Right lobe of liver (tissue), 4 donors: ENCODE data around the gene BHLHE41.

ENCODE experiments used
- POLR2A ChIP-seq: fragments of 450-650 bp; IDR thresholded peaks from one replicate; pipeline ENCODE4 v1.6.1; 2017; ENCODE audit warnings: antibody characterized with exemption, mild to moderate bottlenecking
- TF ChIP-seq, protein P1 (sequence below), 4 donors: fragments of 200-600 bp in 3 of 4; fragments of 450-650 bp in 1 of 4; IDR thresholded peaks; one replicate each; pipeline versions ENCODE4 v1.5.1 to v1.8.0; 2016 to 2022; ENCODE audit warnings: antibody characterized with exemption in 4 of 4, mild to moderate bottlenecking in 2 of 4
- donor health status: DM: no; HTN: no; CAD: no.
- donor health status: DM: no; HTN: no; CAD: no.
- donor health status: DM: no; HTN: yes; CAD: no.

DNA sequence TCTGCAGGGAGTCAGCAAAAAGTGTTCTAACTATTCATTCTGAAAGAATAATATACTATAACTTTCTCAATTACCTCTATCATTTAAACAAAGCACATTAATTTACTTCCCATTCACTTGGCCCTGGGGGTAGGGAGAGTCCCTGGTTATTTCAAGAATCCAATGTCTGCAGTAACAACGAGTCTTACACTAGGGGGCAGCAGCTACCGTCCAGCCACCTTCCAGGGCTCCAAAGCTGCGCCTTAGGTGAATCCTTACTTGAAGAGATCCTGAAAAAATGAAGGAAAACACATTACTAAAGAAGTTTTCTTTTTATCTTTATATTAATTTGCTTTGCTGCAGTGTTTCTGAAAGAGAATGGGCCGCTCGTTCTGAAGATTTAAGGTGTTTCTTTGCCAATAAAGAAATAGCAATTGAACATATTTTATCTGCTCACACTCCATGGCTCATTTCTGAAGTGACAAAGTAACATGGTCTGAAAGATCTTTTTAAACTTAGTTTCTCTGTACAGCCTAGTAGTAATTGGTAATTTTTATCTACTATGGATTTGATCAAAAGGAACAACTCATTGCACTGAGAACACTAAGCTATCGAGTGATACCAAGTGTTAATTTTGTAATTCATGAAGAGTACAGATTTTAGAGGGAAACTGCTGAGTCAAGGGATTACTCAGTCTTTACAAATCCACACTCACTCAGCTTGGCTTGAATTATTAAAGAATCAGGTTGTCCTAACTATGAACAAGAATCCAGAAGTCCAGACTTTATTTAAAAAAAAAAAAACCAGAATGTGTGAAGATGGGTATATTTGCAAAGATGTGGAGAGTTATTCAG is 27.6 kb downstream of the BHLHE41 start:
- TF ChIP-seq, protein P1, sequence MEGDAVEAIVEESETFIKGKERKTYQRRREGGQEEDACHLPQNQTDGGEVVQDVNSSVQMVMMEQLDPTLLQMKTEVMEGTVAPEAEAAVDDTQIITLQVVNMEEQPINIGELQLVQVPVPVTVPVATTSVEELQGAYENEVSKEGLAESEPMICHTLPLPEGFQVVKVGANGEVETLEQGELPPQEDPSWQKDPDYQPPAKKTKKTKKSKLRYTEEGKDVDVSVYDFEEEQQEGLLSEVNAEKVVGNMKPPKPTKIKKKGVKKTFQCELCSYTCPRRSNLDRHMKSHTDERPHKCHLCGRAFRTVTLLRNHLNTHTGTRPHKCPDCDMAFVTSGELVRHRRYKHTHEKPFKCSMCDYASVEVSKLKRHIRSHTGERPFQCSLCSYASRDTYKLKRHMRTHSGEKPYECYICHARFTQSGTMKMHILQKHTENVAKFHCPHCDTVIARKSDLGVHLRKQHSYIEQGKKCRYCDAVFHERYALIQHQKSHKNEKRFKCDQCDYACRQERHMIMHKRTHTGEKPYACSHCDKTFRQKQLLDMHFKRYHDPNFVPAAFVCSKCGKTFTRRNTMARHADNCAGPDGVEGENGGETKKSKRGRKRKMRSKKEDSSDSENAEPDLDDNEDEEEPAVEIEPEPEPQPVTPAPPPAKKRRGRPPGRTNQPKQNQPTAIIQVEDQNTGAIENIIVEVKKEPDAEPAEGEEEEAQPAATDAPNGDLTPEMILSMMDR (IDR thresholded peaks at IDR 0.05) = peak; percentile 84 to 97 (median 96)
- TF ChIP-seq POLR2A = no peak
